Neuron (in vitro differentiated cells): ENCODE measurements around the gene CMAS.
"Not testable (repeated sequence)": the region's sequence is repeated elsewhere in the genome, so short reads cannot be mapped to it uniquely, and the experiment has no call there.

Source experiments
- H2AFZ ChIP-seq: one replicate; pipeline ENCODE4 v1.6.1; 2013; ENCODE audit warnings: low read depth, mild to moderate bottlenecking, inconsistent platforms, low read length, moderate library complexity
- H3K27me3 ChIP-seq: one replicate; pipeline ENCODE4 v1.6.1; 2013; ENCODE audit warnings: low read length; ENCODE audit not compliant: insufficient read depth
- H3K36me3 ChIP-seq: one replicate; pipeline ENCODE4 v1.6.1; 2013; ENCODE audit warnings: low read length; ENCODE audit not compliant: insufficient read depth
- H3K4me1 ChIP-seq: one replicate; pipeline ENCODE4 v1.6.1; 2013; ENCODE audit warnings: low read length; ENCODE audit not compliant: insufficient read depth
- H3K4me3 ChIP-seq: 2 replicates; pipeline ENCODE4 v1.5.1; 2013; ENCODE audit warnings: mild to moderate bottlenecking, low read length, moderate library complexity
- H3K9me3 ChIP-seq: one replicate; pipeline ENCODE4 v1.6.1; 2013; ENCODE audit warnings: low read length

Gene CMAS

DNA sequence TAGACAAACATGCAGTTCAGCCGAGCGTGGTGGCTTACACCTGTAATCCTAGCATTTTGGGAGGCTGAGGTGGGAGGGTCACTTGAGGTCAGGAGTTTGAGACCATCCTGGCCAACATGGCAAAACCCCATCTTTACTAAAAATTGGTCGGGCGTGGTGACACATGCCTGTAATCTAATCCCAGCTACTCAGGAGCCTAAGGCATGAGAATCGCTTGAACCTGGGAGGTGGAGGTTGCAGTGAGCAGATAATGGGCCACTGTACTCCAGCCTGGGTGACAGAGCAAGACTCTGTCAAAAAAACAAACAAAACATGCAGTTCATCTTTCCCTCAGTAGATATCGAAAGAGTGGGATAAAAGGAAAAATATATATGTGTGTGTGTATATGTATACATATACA, 7.0 kb downstream of the CMAS start:
- H3K4me1 ChIP-seq, H3K27me3 ChIP-seq, H3K9me3 ChIP-seq, H3K4me3 ChIP-seq, H2AFZ ChIP-seq: not testable (repeated sequence)
- peaks cover 29% of the 10 kb centered on the region for H3K36me3 ChIP-seq

DNA sequence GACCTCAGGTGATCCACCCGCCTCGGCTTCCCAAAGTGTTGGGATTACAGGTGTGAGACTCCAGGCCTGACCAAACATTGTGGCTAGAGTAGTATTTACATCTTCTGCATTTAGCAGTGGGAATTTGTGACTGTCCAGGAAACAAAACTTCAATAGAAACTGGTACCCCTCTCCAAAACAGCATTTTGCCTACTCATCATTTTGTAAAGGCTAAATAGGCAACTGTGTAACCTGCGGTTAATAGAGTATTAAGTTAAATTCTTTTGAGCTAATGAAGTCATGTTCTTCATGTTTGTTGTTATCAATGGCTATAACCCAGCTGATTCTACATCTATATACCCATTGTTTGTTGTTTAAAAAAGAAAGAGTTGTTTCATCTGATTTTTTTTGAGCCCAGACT, 8.1 kb downstream of the CMAS start:
- H3K36me3 ChIP-seq = peaks cover 30% of the 10 kb centered on the region
- H3K9me3 ChIP-seq = no peaks in the 10 kb centered on the region
- H3K4me1 ChIP-seq = no peaks in the 10 kb centered on the region
- H3K27me3 ChIP-seq = no peaks in the 10 kb centered on the region
- no peak overlapping the region for H3K4me3 ChIP-seq
- no peak overlapping the region for H2AFZ ChIP-seq

DNA sequence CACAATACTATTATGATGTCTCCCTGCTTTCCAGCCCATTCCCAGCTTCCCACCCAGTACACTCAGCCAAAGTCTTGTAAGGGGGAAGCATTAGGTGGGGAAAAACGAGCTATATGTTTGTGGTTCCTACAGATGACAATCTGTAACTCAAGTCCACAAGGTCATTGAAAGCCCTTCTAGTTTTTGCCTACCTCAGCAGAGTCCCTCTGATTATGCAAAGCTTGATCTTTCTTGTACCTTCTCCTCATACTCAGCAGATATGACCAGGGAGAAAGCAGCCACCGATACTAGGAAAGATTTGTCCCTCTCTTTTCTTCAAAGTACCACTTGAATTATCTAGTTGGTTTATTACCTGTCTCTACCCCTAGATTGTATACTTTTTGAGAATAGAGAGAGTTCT, 10.6 kb downstream of the CMAS start:
- no peaks in the 10 kb centered on the region for H3K27me3 ChIP-seq
- H3K9me3 ChIP-seq = no peaks in the 10 kb centered on the region
- H3K4me1 ChIP-seq = no peaks in the 10 kb centered on the region
- H2AFZ ChIP-seq = no peak overlapping the region
- H3K36me3 ChIP-seq = peaks cover 46% of the 10 kb centered on the region
- no peak overlapping the region for H3K4me3 ChIP-seq

DNA sequence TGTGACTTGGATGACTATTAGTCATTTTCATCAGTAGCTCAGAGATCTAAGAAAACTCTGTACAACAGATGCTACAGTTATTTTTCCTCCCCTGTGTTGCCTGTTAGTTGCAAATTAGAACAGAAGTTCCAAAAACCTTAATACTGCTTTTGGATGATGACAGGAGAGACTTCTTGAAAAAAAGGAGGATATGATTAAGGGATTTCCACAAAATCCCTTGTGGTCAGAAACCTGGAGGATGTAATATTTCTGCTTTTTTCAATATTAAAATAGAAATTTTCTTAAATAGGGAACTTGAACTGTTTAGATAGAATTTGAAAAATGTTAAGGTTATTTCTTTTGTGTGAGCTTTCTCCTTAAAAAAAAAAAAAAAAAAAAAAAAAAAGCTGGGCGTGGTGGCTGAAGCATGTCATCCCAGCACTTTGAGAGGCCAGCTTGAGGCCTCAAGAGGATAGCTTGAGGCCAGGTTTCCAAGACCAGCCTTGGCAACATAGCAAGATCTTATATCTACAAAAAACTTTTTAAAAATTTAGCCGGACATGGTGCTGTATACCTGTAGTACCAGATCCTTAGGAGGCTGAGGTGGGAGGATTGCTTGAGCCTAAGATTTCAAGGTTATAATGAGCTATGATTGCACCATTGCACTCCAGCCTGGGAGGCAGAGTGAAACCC, 14.1 kb downstream of the CMAS start:
- Histone ChIP-seq H2AFZ (no peak overlapping the region), H3K4me1 (no peaks in the 10 kb centered on the region), H3K27me3 (no peaks in the 10 kb centered on the region), H3K9me3 (no peaks in the 10 kb centered on the region), H3K36me3 (peaks cover 66% of the 10 kb centered on the region), H3K4me3 (no peak overlapping the region)

- Histone ChIP-seq H3K9me3 (no peaks in the 10 kb centered on the region), H2AFZ (no peak overlapping the region), H3K4me3 (no peak overlapping the region), H3K27me3 (no peaks in the 10 kb centered on the region), H3K36me3 (peaks cover 46% of the 10 kb centered on the region), H3K4me1 (no peaks in the 10 kb centered on the region)
Measured at GRCh38 chr12:22064968-22065367, 18.9 kb downstream of the CMAS start.

GRCh38 chr12:22066310-22066709, 20.3 kb downstream of the CMAS start:
- Histone ChIP-seq H3K9me3 (no peaks in the 10 kb centered on the region), H3K4me1 (no peaks in the 10 kb centered on the region), H3K27me3 (no peaks in the 10 kb centered on the region), H3K4me3 (no peak overlapping the region), H2AFZ (no peak overlapping the region), H3K36me3 (peaks cover 39% of the 10 kb centered on the region)

DNA sequence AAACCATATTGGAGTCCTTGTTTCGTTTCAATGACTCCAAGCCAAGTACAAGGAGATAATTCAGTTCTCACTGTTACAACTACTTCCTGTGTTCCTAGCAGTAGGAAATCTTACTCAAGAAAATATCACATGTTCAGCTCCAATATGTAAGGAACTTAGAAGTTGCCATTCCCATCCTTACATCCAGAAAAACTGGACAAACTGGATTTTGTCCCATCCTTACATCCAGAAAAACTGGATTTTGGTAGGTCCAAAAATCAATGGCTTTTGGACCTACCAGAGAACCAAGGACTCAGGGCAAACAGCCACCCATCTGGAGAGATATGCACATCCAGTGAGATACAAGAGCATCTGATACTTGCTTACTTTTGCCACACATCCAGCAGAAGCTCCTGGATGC, 23.8 kb downstream of the CMAS start:
- Histone ChIP-seq H3K27me3 (no peaks in the 10 kb centered on the region), H3K36me3 (peaks cover 19% of the 10 kb centered on the region), H2AFZ (no peak overlapping the region), H3K9me3 (no peaks in the 10 kb centered on the region), H3K4me1 (no peaks in the 10 kb centered on the region), H3K4me3 (no peak overlapping the region)

DNA sequence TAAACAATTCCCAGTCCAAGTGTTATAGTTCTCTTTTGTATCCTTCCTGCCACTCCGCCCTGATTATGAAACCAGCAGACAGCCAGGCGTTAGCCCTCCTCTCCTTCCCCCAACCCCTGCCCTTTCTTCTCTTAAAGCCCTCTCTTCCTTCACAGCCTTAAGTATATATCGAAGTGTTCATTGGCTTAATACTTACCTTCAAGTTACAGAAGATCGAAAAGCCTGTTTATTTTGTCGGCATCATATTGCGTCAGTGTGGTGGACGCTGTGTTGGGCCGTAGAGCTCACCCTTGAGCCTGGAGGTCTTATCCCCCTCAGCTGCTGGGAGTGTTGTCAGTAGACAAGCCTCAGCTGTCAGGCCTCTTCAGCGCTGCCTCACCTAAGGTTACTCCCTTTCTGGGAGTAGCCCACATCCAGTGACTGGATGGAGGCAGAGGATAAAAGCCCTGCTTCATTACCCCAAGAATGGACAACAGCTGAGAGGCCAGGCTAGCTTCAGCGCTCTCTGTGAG, 36.2 kb downstream of the CMAS start:
- H3K36me3 ChIP-seq = no peaks in the 10 kb centered on the region
- peaks cover 2% of the 10 kb centered on the region for H3K4me1 ChIP-seq
- H3K9me3 ChIP-seq = no peaks in the 10 kb centered on the region
- H2AFZ ChIP-seq = no peak overlapping the region
- H3K4me3 ChIP-seq = no peak overlapping the region
- H3K27me3 ChIP-seq = no peaks in the 10 kb centered on the region

- no peak overlapping the region for H2AFZ ChIP-seq
- no peaks in the 10 kb centered on the region for H3K36me3 ChIP-seq
- H3K9me3 ChIP-seq = no peaks in the 10 kb centered on the region
- H3K4me3 ChIP-seq = no peak overlapping the region
- H3K27me3 ChIP-seq = no peaks in the 10 kb centered on the region
- H3K4me1 ChIP-seq = peaks cover 2% of the 10 kb centered on the region
Measured at GRCh38 chr12:22083167-22083566, 37.1 kb downstream of the CMAS start.

DNA sequence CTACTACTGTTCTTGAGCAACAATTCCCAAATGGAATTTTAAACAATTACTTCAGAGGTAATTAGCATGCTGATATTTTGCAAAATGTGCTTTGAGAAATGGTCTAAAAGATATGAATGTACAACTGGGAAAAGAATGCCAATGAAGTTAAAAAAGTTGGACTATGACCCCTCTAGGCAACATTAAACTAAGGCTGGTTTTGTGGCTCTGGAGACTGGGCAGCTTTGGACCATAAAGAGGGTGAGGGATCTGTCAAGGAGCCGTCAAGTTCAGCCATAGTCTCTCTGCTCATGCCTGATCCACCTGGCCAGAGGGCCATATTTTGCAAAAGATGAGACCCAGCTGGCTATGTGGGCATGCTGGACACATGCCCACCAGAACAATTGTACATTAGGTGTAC, 38.8 kb downstream of the CMAS start:
- peaks cover 2% of the 10 kb centered on the region for H3K4me1 ChIP-seq
- H3K36me3 ChIP-seq = no peaks in the 10 kb centered on the region
- no peak overlapping the region for H3K4me3 ChIP-seq
- no peaks in the 10 kb centered on the region for H3K9me3 ChIP-seq
- no peaks in the 10 kb centered on the region for H3K27me3 ChIP-seq
- no peak overlapping the region for H2AFZ ChIP-seq

DNA sequence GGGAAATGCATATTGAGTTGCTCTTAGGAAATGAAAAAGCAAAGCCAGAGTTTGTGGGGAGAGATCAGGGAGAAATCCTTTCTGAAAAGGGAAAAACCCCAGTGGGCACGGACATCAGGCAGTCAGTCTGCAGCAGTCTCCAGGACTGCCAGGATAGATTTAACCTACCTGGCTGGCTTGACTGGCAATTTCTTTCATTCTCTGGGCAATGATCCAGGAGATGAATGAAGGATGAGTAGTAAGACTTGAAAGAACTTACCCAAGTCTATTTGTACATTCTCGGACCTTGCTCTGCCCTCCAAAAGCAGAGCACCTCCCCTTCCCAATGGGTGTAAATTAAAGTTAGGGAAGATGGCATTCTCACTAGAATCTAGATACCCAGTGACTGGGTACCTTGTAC, 42.9 kb downstream of the CMAS start:
- Histone ChIP-seq H3K9me3 (no peaks in the 10 kb centered on the region), H3K4me3 (no peak overlapping the region), H3K27me3 (no peaks in the 10 kb centered on the region), H3K4me1 (no peaks in the 10 kb centered on the region), H3K36me3 (no peaks in the 10 kb centered on the region), H2AFZ (no peak overlapping the region)

- H3K36me3 ChIP-seq = no peaks in the 10 kb centered on the region
- H3K4me1 ChIP-seq = no peaks in the 10 kb centered on the region
- no peaks in the 10 kb centered on the region for H3K9me3 ChIP-seq
Measured at GRCh38 chr12:22089486-22089885, 43.5 kb downstream of the CMAS start.

DNA sequence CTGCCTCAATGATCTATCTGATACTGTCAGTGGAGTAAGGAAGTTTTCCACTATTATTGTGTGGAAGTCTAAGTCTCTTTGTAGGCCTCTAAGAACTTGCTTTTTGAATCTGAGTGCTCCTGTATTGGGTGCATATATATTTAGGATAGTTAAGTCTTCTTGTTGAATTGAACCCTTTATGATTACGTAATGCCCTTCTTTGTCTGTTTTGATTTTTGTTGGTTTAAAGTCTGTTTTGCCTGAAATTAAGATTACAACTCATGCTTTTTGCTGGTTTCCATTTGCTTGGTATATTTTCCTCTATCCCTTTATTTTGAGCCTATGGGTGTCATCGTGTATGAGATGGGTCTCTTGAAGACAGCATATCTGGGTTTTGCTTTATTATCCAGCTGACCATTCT, 53.0 kb downstream of the CMAS start:
- not testable (repeated sequence) for H2AFZ ChIP-seq, H3K9me3 ChIP-seq, H3K36me3 ChIP-seq

More at GRCh38 chr12:22089486-22089885, 43.5 kb downstream of the CMAS start:
- H3K4me3 ChIP-seq = no peak overlapping the region
- H2AFZ ChIP-seq = no peak overlapping the region
- no peaks in the 10 kb centered on the region for H3K27me3 ChIP-seq

More for the DNA sequence above, 53.0 kb downstream of the CMAS start:
- H3K27me3 ChIP-seq, H3K4me1 ChIP-seq, H3K4me3 ChIP-seq: not testable (repeated sequence)
